ENCODE data around the gene PTPRK.

GRCh38 chr6:128417698-128418097 is 102.7 kb downstream of the PTPRK start:
- no peak for TF ChIP-seq CTCF (IDR thresholded peaks at IDR 0.05)
- peak in 1 of 4 donors; percentile 27 for TF ChIP-seq POLR2AphosphoS5 (IDR thresholded peaks at IDR 0.05)
- TF ChIP-seq EP300 (IDR thresholded peaks at IDR 0.05): no peak

Data from sigmoid colon (tissue), 4 donors.